HEK293T (cell line): ENCODE measurements around the gene UQCRFS1.

Experiments used
- ARNT ChIP-seq: fragments of 450-650 bp; IDR thresholded peaks from 2 replicates; pipeline ENCODE4 v1.6.1; 2017; ENCODE audit warnings: mild to moderate bottlenecking
- BHLHE40 ChIP-seq: fragments of 450-650 bp; IDR thresholded peaks from 2 replicates; pipeline ENCODE4 v1.6.1; 2016; ENCODE audit warnings: mild to moderate bottlenecking, moderate library complexity, borderline replicate concordance
- ELF4 ChIP-seq: fragments of 450-650 bp; IDR thresholded peaks from 2 replicates; pipeline ENCODE4 v1.6.1; 2017; ENCODE audit warnings: antibody characterized with exemption
- FOXA1 ChIP-seq: fragments of 450-650 bp; IDR thresholded peaks from 2 replicates; pipeline ENCODE4 v1.6.1; 2016; ENCODE audit warnings: mild to moderate bottlenecking
- FOXM1 ChIP-seq: fragments of 450-650 bp; IDR thresholded peaks from 2 replicates; pipeline ENCODE4 v1.6.1; 2017; ENCODE audit warnings: mild to moderate bottlenecking, borderline replicate concordance
- NFRKB ChIP-seq: fragments of 450-650 bp; IDR thresholded peaks from 2 replicates; pipeline ENCODE4 v1.6.1; 2016; ENCODE audit warnings: mild to moderate bottlenecking, moderate library complexity
- SUZ12 ChIP-seq: fragments of 450-650 bp; IDR thresholded peaks from 2 replicates; pipeline ENCODE4 v1.6.1; 2016; ENCODE audit warnings: mild to moderate bottlenecking
- TARDBP ChIP-seq: fragments of 450-650 bp; IDR thresholded peaks from 2 replicates; pipeline ENCODE4 v1.6.1; 2016
- ZNF384 ChIP-seq: fragments of 450-650 bp; IDR thresholded peaks from 2 replicates; pipeline ENCODE4 v1.6.1; 2016

DNA sequence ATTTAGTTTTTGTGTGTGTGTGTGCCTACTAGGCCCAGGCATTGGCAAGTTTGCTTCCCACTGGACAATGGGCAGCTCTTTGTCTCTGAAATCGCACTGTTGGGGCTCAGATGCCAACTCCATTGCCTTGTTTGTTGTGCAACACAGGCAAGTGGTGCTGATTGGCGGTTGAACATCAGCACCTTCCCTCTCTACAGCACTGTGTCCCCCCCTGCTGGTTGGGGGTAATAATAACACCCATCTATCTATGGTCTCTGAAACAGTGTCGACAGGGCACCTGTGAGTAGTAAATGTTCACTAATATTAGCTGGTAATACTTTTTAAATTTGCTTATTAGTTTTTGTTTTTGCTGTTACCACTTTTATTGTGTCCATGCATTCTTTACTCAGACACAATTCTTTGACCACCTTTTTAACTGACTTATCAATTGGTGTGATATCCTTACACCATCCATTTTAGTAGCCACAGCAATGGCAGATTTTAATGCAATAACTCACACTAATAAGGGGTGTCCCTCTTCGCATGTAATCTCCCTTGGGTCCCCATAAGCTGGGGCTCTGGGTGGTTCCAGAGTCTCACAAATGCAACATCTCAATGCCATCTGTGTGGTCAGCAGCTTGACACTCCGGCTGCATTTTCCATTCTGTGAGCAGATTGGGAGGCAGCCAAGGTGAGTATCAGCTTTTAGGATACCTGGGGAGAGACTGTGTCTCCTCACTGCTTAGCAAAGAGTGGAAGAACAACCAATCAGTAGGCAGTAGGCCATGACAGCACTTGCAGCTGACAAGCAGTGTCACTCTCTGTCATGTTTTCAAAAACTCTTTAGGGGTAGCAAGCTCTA is 47.7 kb upstream of the UQCRFS1 start:
- TF ChIP-seq BHLHE40 (no peak), ELF4 (no peak), TARDBP (no peak), ARNT (no peak), FOXM1 (no peak), ZNF384 (no peak), FOXA1 (no peak), SUZ12 (no peak), NFRKB (no peak)
